Endothelial cell (in vitro differentiated cells): ENCODE data around the gene FBN2. TPM values are rescaled to one million over a fixed set of nuclear protein-coding genes. Genes with fewer than 3 reads are reported as not detected.

Experiments
- DNase-seq: peaks from one replicate; pipeline ENCODE4 v3.0.0; 2021; ENCODE audit warnings: low spot score
- H3K27ac Mint-ChIP-seq: one replicate; pipeline ENCODE4 v1.8.0; 2021; ENCODE audit warnings: mixed read lengths, inconsistent platforms; ENCODE audit not compliant: unreplicated experiment
- H3K27me3 Mint-ChIP-seq: one replicate; pipeline ENCODE4 v1.8.0; 2021; ENCODE audit warnings: mild to moderate bottlenecking, moderate library complexity, mixed read lengths, inconsistent platforms; ENCODE audit not compliant: unreplicated experiment
- H3K36me3 Mint-ChIP-seq: one replicate; pipeline ENCODE4 v1.8.0; 2021; ENCODE audit warnings: mild to moderate bottlenecking, low read depth, mixed read lengths, inconsistent platforms; ENCODE audit not compliant: unreplicated experiment
- H3K4me1 Mint-ChIP-seq: one replicate; pipeline ENCODE4 v1.8.0; 2021; ENCODE audit warnings: mild to moderate bottlenecking, mixed read lengths, inconsistent platforms; ENCODE audit not compliant: unreplicated experiment
- H3K4me3 Mint-ChIP-seq: one replicate; pipeline ENCODE4 v1.8.0; 2021; ENCODE audit warnings: mild to moderate bottlenecking, mixed read lengths, inconsistent platforms; ENCODE audit not compliant: unreplicated experiment
- H3K9me3 Mint-ChIP-seq: one replicate; pipeline ENCODE4 v1.8.0; 2021; ENCODE audit warnings: mixed read lengths, inconsistent platforms; ENCODE audit not compliant: unreplicated experiment
- CTCF ChIP-seq: fragments of 200-600 bp; sonication (generic); IDR thresholded peaks from one replicate; pipeline ENCODE4 v1.5.0; 2021; ENCODE audit warnings: antibody characterized with exemption; ENCODE audit not compliant: unreplicated experiment
- total RNA-seq: library from RNA; stranded (reverse); fragmentation: NEBNext Ultra II Directional; extraction: Animal tissue kit (Norgen Biotek cat#: 25700); gene quantifications from one replicate; pipeline ENCODE4 v1.2.1, GENCODE V29; 2021; ENCODE audit not compliant: unreplicated experiment

Gene FBN2
- total RNA-seq, 1 donor from 2014 or later = 106 TPM

- no peak for DNase-seq
Observed at GRCh38 chr5:128358826-128359225, 179.2 kb downstream of the FBN2 start.

DNA sequence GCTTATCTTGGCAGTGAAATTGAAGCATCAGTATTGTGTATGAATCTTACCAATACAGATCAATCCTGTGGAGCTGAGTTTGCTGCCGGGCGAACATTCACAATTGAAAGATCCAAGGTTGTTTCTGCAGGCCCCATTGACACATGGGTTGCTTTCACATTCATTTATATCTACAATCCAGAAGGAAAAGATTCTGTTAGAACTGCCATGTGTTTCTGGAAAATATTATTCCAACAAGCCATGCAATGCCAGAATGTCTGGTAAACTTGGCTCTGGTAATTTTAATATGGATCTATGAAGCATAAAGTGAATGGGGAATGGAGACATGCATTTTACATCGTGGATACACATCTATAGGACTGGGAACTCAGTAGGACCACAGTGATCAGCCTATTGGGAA is 180.8 kb downstream of the FBN2 start:
- no peak overlapping the region for H3K4me3 Mint-ChIP-seq
- H3K4me1 Mint-ChIP-seq = peaks cover 30% of the 10 kb centered on the region
- no peak overlapping the region for H3K27ac Mint-ChIP-seq
- H3K9me3 Mint-ChIP-seq = no peaks in the 10 kb centered on the region
- H3K27me3 Mint-ChIP-seq = no peaks in the 10 kb centered on the region
- no peak for DNase-seq
- peaks cover 23% of the 10 kb centered on the region for H3K36me3 Mint-ChIP-seq
- no peak for TF ChIP-seq CTCF

More at GRCh38 chr5:128358826-128359225, 179.2 kb downstream of the FBN2 start:
- peak overlapping the region; percentile 92 for H3K27ac Mint-ChIP-seq
- H3K4me3 Mint-ChIP-seq = no peak overlapping the region
- no peaks in the 10 kb centered on the region for H3K27me3 Mint-ChIP-seq
- no peak for TF ChIP-seq CTCF
- peaks cover 19% of the 10 kb centered on the region for H3K36me3 Mint-ChIP-seq
- peaks cover 30% of the 10 kb centered on the region for H3K4me1 Mint-ChIP-seq
- H3K9me3 Mint-ChIP-seq = no peaks in the 10 kb centered on the region

DNA sequence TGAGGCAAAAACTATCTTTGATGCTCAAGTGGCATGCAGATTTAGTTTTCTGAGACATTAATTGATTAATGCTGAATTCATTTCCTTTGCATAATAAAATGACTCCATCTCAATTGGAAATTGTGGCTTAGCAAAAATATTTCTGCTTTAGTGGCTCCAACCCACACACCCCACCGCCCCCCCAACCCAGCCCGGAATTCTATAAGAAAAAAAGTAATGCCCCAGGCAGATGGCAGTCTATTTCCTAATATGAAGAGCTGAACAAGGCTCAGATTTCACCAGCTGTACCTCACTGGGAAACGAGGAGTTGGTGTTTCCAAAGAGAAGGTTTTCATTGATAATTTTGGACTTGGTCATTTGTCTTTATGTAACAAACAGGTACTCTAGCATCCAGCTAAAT is 182.1 kb downstream of the FBN2 start:
- no peaks in the 10 kb centered on the region for H3K9me3 Mint-ChIP-seq
- H3K27ac Mint-ChIP-seq = no peak overlapping the region
- no peaks in the 10 kb centered on the region for H3K27me3 Mint-ChIP-seq
- peaks cover 27% of the 10 kb centered on the region for H3K4me1 Mint-ChIP-seq
- H3K4me3 Mint-ChIP-seq = no peak overlapping the region
- H3K36me3 Mint-ChIP-seq = peaks cover 23% of the 10 kb centered on the region
- no peak for TF ChIP-seq CTCF
- no peak for DNase-seq

DNA sequence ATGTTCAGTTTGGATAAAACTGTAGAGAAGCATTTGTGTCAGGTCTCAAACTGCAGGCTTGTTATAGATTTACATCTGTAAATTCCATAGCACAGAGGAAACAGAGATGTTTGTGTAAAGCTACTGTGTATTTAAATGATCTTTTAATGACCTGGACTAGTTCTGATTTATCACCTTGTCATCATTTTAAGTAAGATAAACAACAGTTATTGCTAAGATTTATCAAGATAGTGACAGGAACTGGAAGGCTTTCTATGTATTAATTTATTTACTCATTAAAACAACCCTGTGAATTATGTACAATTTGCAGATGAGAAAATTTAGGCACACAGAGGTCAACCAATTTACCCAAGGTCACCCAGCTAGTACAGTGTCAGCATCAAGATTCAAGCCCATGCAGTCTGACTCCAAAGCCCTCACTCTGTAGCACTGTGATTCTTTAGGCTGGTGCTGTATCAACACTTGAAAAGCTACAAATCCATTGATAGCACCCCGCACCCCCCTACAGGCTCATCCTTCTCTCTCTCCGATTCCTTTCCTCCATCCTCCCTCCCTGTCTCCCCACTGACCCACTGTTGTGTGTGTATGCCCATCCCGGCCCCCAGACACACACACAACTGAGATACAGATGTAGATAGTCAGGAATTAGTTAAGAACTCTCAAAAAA is 184.5 kb downstream of the FBN2 start:
- no peak overlapping the region for H3K27ac Mint-ChIP-seq
- no peak overlapping the region for H3K4me3 Mint-ChIP-seq
- TF ChIP-seq CTCF = no peak
- H3K4me1 Mint-ChIP-seq = peaks cover 10% of the 10 kb centered on the region
- no peaks in the 10 kb centered on the region for H3K27me3 Mint-ChIP-seq
- no peaks in the 10 kb centered on the region for H3K9me3 Mint-ChIP-seq
- DNase-seq = no peak
- peaks cover 32% of the 10 kb centered on the region for H3K36me3 Mint-ChIP-seq

DNA sequence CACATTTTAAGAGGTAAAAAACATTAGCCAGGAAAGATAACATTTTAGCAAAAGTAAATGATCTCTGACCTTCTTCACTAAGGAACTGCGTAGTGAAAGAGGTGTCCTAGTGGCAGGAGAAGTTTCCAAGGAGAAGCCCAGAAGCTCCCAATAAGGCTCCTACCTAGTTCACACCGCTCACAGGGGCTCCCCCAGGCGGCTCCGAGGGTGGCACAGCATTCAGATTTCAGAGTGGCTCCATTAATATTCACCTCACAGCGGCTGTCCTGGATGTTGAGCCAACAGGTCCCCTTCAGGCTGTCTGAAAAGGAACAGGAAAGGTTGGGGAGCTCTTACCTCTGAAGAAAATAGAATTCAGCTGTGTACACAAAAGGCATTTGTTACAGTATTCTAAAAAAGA is 187.3 kb downstream of the FBN2 start:
- Mint-ChIP-seq H3K4me1 (peaks cover 7% of the 10 kb centered on the region), H3K27me3 (no peaks in the 10 kb centered on the region), H3K27ac (no peak overlapping the region), H3K36me3 (peaks cover 32% of the 10 kb centered on the region), H3K9me3 (no peaks in the 10 kb centered on the region), H3K4me3 (no peak overlapping the region)
- DNase-seq = no peak
- no peak for TF ChIP-seq CTCF
